Measurements from ENCODE around the gene TSPAN7. TPM values are rescaled to one million over a fixed set of nuclear protein-coding genes. Genes with fewer than 3 reads are reported as not detected.

Gene TSPAN7
- total and polyA plus RNA-seq, 2 of the 4 experiments (the other 2 are of a cell fraction) = not detected

GRCh38 chrX:38616904-38617303 is 55.6 kb downstream of the TSPAN7 start:
- no peak overlapping the region for H4K91ac ChIP-seq (ENCODE audit: insufficient read depth, low read depth, low read length)
- no peak overlapping the region for H3K4me3 ChIP-seq (ENCODE audit: insufficient read depth, low read depth, low read length)
- TF ChIP-seq MAFK (IDR thresholded peaks at IDR 0.05; ENCODE audit: low read depth, low read length) (no peak), FOS (IDR thresholded peaks at IDR 0.05; ENCODE audit: low read depth, low read length) (no peak), RAD21 (IDR thresholded peaks at IDR 0.05; ENCODE audit: low read length) (no peak), BHLHE40 (IDR thresholded peaks at IDR 0.05; ENCODE audit: low read depth, low read length) (no peak), CEBPB (IDR thresholded peaks at IDR 0.05; ENCODE audit: low read depth, low read length) (no peak), RCOR1 (IDR thresholded peaks at IDR 0.05; ENCODE audit: insufficient replicate concordance, low read length) (no peak)
- TF ChIP-seq, protein P1, sequence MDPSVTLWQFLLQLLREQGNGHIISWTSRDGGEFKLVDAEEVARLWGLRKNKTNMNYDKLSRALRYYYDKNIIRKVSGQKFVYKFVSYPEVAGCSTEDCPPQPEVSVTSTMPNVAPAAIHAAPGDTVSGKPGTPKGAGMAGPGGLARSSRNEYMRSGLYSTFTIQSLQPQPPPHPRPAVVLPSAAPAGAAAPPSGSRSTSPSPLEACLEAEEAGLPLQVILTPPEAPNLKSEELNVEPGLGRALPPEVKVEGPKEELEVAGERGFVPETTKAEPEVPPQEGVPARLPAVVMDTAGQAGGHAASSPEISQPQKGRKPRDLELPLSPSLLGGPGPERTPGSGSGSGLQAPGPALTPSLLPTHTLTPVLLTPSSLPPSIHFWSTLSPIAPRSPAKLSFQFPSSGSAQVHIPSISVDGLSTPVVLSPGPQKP (IDR thresholded peaks at IDR 0.05; ENCODE audit: borderline replicate concordance, low read depth, low read length) = no peak
- H3K27me3 ChIP-seq (ENCODE audit: control insufficient read depth, insufficient read depth, low read length) = peaks cover 7% of the 10 kb centered on the region
- H2BK5ac ChIP-seq (ENCODE audit: low read depth, low read length, poor library complexity, severe bottlenecking) = no peak overlapping the region
- H3K79me1 ChIP-seq (ENCODE audit: low read depth in 1 of 2, low read length in 2 of 2) = no peaks in the 10 kb centered on the region
- ATAC-seq (ENCODE audit: low read depth) (no peak), DNase-seq (no peak)
- no CpG with 5 or more reads among the region's 6 CpGs for WGBS, 2 experiments (ENCODE audit: extremely low coverage in 2 of 2, insufficient read length in 1 of 2)
- no peak overlapping the region for H3K56ac ChIP-seq (ENCODE audit: extremely low read depth, insufficient read depth, low read length)
- H3K23ac ChIP-seq (ENCODE audit: low read depth, low read length) = no peak overlapping the region
- H2BK20ac ChIP-seq (ENCODE audit: low read depth, low read length) = no peak overlapping the region
- H2AK9ac ChIP-seq (replicated peaks; ENCODE audit: low read depth, low read length, poor library complexity) = no peak overlapping the region
- H3K36me3 ChIP-seq (ENCODE audit: control insufficient read depth, insufficient read depth, low read length) = no peaks in the 10 kb centered on the region
- BruUV-seq (replicated peaks) = no TSS peak
- no peak overlapping the region for H3K9ac ChIP-seq (ENCODE audit: low read depth, low read length)
- in situ Hi-C loops (cut with MboI; ENCODE audit: low sequenced_read_pairs) (no loop called here), intact Hi-C loops (cut with micrococcal nuclease) (no loop called here), dilution Hi-C loops (cut with HindIII; ENCODE audit: low sequenced_read_pairs, unreplicated experiment) (no loop called here)
- H3K4me2 ChIP-seq (ENCODE audit: low read depth, low read length) = no peak overlapping the region
- H3K4me1 ChIP-seq (ENCODE audit: control insufficient read depth, insufficient read depth, low read length) = no peaks in the 10 kb centered on the region
- no peak overlapping the region for H2BK15ac ChIP-seq (ENCODE audit: low read depth, low read length)
- H4K8ac ChIP-seq (ENCODE audit: low read depth in 2 of 2, low read length in 2 of 2) = no peak overlapping the region
- no peaks in the 10 kb centered on the region for H3K9me1 ChIP-seq (ENCODE audit: insufficient read depth, low read length)
- no peak overlapping the region for H3K18ac ChIP-seq (ENCODE audit: low read depth, low read length)
- H2AFZ ChIP-seq (replicated peaks; ENCODE audit: low read length, poor library complexity) = no peak overlapping the region
- H4K5ac ChIP-seq (ENCODE audit: low read depth, low read length) = no peak overlapping the region
- H3K9me3 ChIP-seq (ENCODE audit: control insufficient read depth, insufficient read depth, low read length) = no peaks in the 10 kb centered on the region
- no peaks in the 10 kb centered on the region for H4K20me1 ChIP-seq (ENCODE audit: insufficient read depth, low read length)
- no peak overlapping the region for H3K27ac ChIP-seq (ENCODE audit: insufficient read depth, low read length)
- H2BK120ac ChIP-seq (ENCODE audit: low read depth, low read length) = no peak overlapping the region
- ChIA-PET CTCF (no interaction called here), POLR2A (ENCODE audit: unreplicated experiment) (no interaction called here)
- no peak overlapping the region for H2AK5ac ChIP-seq (ENCODE audit: low read depth, low read length)
- H3K4ac ChIP-seq (ENCODE audit: low read depth, low read length) = no peak overlapping the region
- no peak overlapping the region for H3K14ac ChIP-seq (replicated peaks; ENCODE audit: low read depth, low read length)

All from IMR-90 (cell line).